ENCODE results near the gene WDR70. TPM values are rescaled to one million over a fixed set of nuclear protein-coding genes. Genes with fewer than 3 reads are reported as not detected.
A peak's percentile ranks its signal among the peaks of the same experiment; 100 is the strongest.

Gene WDR70
- total and polyA plus RNA-seq, 12 donors = 9.2 to 26.0 (median 18.4) TPM

GRCh38 chr5:37664551-37664950, 285.4 kb downstream of the WDR70 start:
- WGBS, 2 donors = 95 to 100% methylated on average over 1 of the region's 1 CpG
- no peak for DNase-seq
- intact Hi-C loops (cut with DNase I) = no loop called here
- ATAC-seq = no peak
- H3K27ac ChIP-seq = no peak overlapping the region
- peaks cover 0 to 4% (median 0%) of the 10 kb centered on the region in 11 donors for H3K9me3 ChIP-seq
- no peaks in the 10 kb centered on the region for H3K27me3 ChIP-seq
- no peaks in the 10 kb centered on the region for H3K36me3 ChIP-seq
- no peak overlapping the region for H3K4me3 ChIP-seq
- no peak for TF ChIP-seq CTCF (IDR thresholded peaks at IDR 0.05)
- peaks cover 0 to 45% (median 6%) of the 10 kb centered on the region in 9 donors for H3K4me1 ChIP-seq

GRCh38 chr5:37665272-37665671, 286.2 kb downstream of the WDR70 start:
- no peak for TF ChIP-seq CTCF (IDR thresholded peaks at IDR 0.05)
- no peaks in the 10 kb centered on the region for H3K27me3 ChIP-seq
- peaks cover 0 to 45% (median 6%) of the 10 kb centered on the region in 9 donors for H3K4me1 ChIP-seq
- peak in 2 of 8 donors; percentile 29 to 37 for ATAC-seq
- intact Hi-C loops (cut with DNase I) = no loop called here
- H3K27ac ChIP-seq = peak overlapping the region in 3 of 10 donors; percentile 51 to 65 (median 62)
- WGBS, 2 donors = 36 to 58% methylated on average over 1 of the region's 1 CpG
- H3K4me3 ChIP-seq = peak overlapping the region in 1 of 10 donors; percentile 12
- H3K9me3 ChIP-seq = peaks cover 0 to 5% (median 0%) of the 10 kb centered on the region in 11 donors
- H3K36me3 ChIP-seq = no peaks in the 10 kb centered on the region
- DNase-seq = no peak

GRCh38 chr5:37665889-37666288, 286.8 kb downstream of the WDR70 start:
- intact Hi-C loops (cut with DNase I) = no loop called here
- Histone ChIP-seq H3K27me3 (no peaks in the 10 kb centered on the region), H3K4me1 (peaks cover 0 to 45% (median 6%) of the 10 kb centered on the region in 9 donors), H3K36me3 (no peaks in the 10 kb centered on the region), H3K27ac (peak overlapping the region in 5 of 10 donors; percentile 39 to 65 (median 53)), H3K9me3 (peaks cover 0 to 5% (median 0%) of the 10 kb centered on the region in 11 donors), H3K4me3 (peak overlapping the region in 3 of 10 donors; percentile 11 to 17 (median 12))
- TF ChIP-seq CTCF (IDR thresholded peaks at IDR 0.05) = no peak
- 39 to 41% methylated on average over 12 of the region's 12 CpGs for WGBS, 2 donors
- ATAC-seq (peak; percentile 86 to 96 (median 94)), DNase-seq (peak; percentile 59 to 73)

GRCh38 chr5:37667430-37667829, 288.3 kb downstream of the WDR70 start:
- H3K9me3 ChIP-seq = peaks cover 0 to 5% (median 0%) of the 10 kb centered on the region in 11 donors
- intact Hi-C loops (cut with DNase I) = no loop called here
- H3K4me3 ChIP-seq = no peak overlapping the region
- no peaks in the 10 kb centered on the region for H3K36me3 ChIP-seq
- no peak overlapping the region for H3K27ac ChIP-seq
- DNase-seq (no peak), ATAC-seq (no peak)
- no peaks in the 10 kb centered on the region for H3K27me3 ChIP-seq
- H3K4me1 ChIP-seq = peaks cover 0 to 45% (median 11%) of the 10 kb centered on the region in 9 donors
- no peak for TF ChIP-seq CTCF (IDR thresholded peaks at IDR 0.05)
